Heart right ventricle (tissue), 16 donors: ENCODE measurements around the gene TEF. TPM values are rescaled to one million over a fixed set of nuclear protein-coding genes. Genes with fewer than 3 reads are reported as not detected.
A peak's percentile ranks its signal among the peaks of the same experiment; 100 is the strongest.

Experiments used
- ATAC-seq, 8 donors: fragments of 200-7000 bp; cut with Tn5 transposase; one replicate each; pipeline ENCODE4 v1.9.1; 2020; ENCODE audit warnings: mild to moderate bottlenecking in 8 of 8, moderate library complexity in 8 of 8, moderate number of reproducible peaks in 1 of 8
- DNase-seq, 2 donors: peaks; one replicate each; pipeline ENCODE4 v3.0.0-alpha.2; 2020
- H3K27ac ChIP-seq, 10 donors: fragments of 200-600 bp; sonication (generic) in 2 of 10; one replicate each; pipeline versions ENCODE4 v1.5.0 to v1.8.0; 2020 to 2022; ENCODE audit warnings: mild to moderate bottlenecking in 3 of 10
- H3K27me3 ChIP-seq, 7 donors: fragments of 200-600 bp; one replicate each; pipeline ENCODE4 v1.8.0; 2021 to 2022; ENCODE audit warnings: mild to moderate bottlenecking in 2 of 7
- H3K36me3 ChIP-seq, 9 donors: fragments of 200-600 bp; sonication (generic) in 1 of 9; one replicate each; pipeline versions ENCODE4 v1.5.0 to v1.8.0; 2020 to 2022; ENCODE audit warnings: mild to moderate bottlenecking in 2 of 9
- H3K4me1 ChIP-seq, 9 donors: fragments of 200-600 bp; sonication (generic) in 1 of 9; one replicate each; pipeline versions ENCODE4 v1.5.0 to v1.8.0; 2020 to 2022; ENCODE audit warnings: mild to moderate bottlenecking in 4 of 9
- H3K4me3 ChIP-seq, 10 donors: fragments of 200-600 bp; sonication (generic) in 2 of 10; one replicate each; pipeline versions ENCODE4 v1.5.0 to v1.8.0; 2020 to 2022; ENCODE audit warnings: mild to moderate bottlenecking in 7 of 10, moderate library complexity in 2 of 10
- H3K9me3 ChIP-seq, 11 donors: fragments of 200-600 bp in 10 of 11; sonication (generic) in 2 of 11; one replicate each; pipeline versions ENCODE4 v1.5.0 to v1.8.0; 2013 to 2022; ENCODE audit warnings: mild to moderate bottlenecking in 2 of 11, control low read depth in 1 of 11, moderate library complexity in 1 of 11
- WGBS, 2 donors: extraction: QIAGEN DNeasy Blood & Tissue Kit; methylation state at CpG; one replicate each; pipeline ENCODE4 v1.1.7; 2013; ENCODE audit warnings: inconsistent platforms in 1 of 2; 5-methylcytosine and 5-hydroxymethylcytosine counted together
- intact Hi-C, 10 donors: fragments of 100-400 bp; cut with DNase I; formaldehyde crosslinking; loops; one replicate each; pipeline versions ENCODE4 v1.11.1 to v1.14.2; 2022
- polyA plus RNA-seq, 2 donors: library from polyadenylated mRNA; stranded (reverse); fragments of 200-250 nt; gene quantifications; one replicate each; pipeline ENCODE4 v1.2.3, GENCODE V29; 2013
- total RNA-seq, 10 donors: library from RNA; stranded (reverse); fragmentation: NEBNext Ultra II Directional in 3 of 10; extraction: Animal tissue kit (Norgen Biotek cat#: 25700) in 3 of 10; gene quantifications; one replicate each; pipeline versions ENCODE4 v1.2.1 to v1.2.4, GENCODE V29; 2021 to 2023
- TF ChIP-seq, protein P1 (sequence below), 9 donors: fragments of 200-600 bp; sonication (generic) in 2 of 9; IDR thresholded peaks; one replicate each; pipeline versions ENCODE4 v1.5.0 to v1.8.0; 2021 to 2022; ENCODE audit warnings: antibody characterized with exemption in 9 of 9, mild to moderate bottlenecking in 5 of 9, moderate library complexity in 1 of 9
- donor health status: Arrhythmogenic right ventricular cardiomyopathy.
- donor health status: ischemic (EF 13 %, LVEDD 7.1; RV severe dilation, severe dysfunction).
- donor health status: healthy with polysubstance abuse.
- donor health status: DM: no; HTN: yes; CAD: no.
- donor health status: DM: no; HTN: no; CAD: no.
- donor health status: ischemic (EF 25% LVEDD 6.9; RV normal size, moderate dysfunction).
- donor health status: ischemic (EF 25% LVEDD 5.7; RV mildly dilated, moderate dysfunction).
- donor health status: healthy.
- donor health status: DM: yes; HTN: yes; CAD: no.
- donor health status: Ischemic cardiomyopathy.
- donor health status: ischemic (EF 35%, LVEDD 5.7; RV mildly dilated, moderate dysfunction).
- donor health status: nonischemic (EF 11% LVEDD 7.7; RV severe dilation, severe dysfunction).
- donor health status: DM: yes; HTN: yes; CAD: no.
- donor health status: PGD.
- donor health status: ischemic (EF 29% LVEDD 5.4; RV normal size, mild dysfunction).
- donor health status: nonischemic (EF 23%, LVEDD 6.1; RV moderate dilation, normal function).

Gene TEF
- total and polyA plus RNA-seq, 12 donors = 5.5 to 29.1 (median 16.9) TPM

DNA sequence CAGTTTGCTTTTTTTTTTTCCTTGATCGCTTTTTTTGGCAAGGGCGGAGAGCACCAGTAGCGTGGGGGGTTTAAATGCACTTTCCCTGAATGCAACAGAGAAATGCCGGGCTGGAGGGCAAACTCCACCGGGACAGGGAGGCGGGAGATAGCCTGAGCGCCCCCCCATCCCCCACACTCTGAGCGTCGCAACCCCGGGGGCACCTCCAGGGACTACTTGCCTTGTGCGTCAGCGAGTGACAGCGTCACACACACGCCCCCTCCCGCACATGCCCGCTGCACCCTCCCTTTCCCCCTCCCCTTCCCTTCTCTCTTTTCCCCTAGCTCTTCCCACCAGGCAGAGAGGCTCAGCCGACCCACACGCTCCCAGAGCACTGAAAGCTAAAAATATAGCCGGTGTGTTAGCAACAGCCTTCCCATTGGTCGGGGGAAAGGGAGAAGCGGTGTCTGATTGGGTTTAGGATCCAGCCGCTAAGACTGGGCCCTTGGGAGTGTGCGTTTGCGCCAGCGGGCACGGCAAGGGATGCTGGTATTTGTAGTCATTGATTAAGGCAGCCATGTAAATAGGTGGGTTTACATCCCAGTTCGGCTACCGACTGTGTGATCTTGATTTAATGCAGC lies 66.6 kb downstream of the TEF start:
- H3K4me3 ChIP-seq = peak overlapping the region; percentile 61 to 99 (median 96)
- H3K27ac ChIP-seq = peak overlapping the region; percentile 98 to 100 (median 100)
- TF ChIP-seq, protein P1, sequence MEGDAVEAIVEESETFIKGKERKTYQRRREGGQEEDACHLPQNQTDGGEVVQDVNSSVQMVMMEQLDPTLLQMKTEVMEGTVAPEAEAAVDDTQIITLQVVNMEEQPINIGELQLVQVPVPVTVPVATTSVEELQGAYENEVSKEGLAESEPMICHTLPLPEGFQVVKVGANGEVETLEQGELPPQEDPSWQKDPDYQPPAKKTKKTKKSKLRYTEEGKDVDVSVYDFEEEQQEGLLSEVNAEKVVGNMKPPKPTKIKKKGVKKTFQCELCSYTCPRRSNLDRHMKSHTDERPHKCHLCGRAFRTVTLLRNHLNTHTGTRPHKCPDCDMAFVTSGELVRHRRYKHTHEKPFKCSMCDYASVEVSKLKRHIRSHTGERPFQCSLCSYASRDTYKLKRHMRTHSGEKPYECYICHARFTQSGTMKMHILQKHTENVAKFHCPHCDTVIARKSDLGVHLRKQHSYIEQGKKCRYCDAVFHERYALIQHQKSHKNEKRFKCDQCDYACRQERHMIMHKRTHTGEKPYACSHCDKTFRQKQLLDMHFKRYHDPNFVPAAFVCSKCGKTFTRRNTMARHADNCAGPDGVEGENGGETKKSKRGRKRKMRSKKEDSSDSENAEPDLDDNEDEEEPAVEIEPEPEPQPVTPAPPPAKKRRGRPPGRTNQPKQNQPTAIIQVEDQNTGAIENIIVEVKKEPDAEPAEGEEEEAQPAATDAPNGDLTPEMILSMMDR (IDR thresholded peaks at IDR 0.05) = no peak
- intact Hi-C loops = loop anchor here in 4 of 10 donors (1.0 to 2.0 kb wide), 2 partner anchors 21 kb away; partner anchors contain the start of genes ACO2 (in 4 of the 4) and PHF5A (in 2 of the 4)
- no peaks in the 10 kb centered on the region for H3K27me3 ChIP-seq
- peaks cover 0 to 23% (median 16%) of the 10 kb centered on the region in 9 donors for H3K4me1 ChIP-seq
- DNase-seq = peak; percentile 93 to 98
- WGBS, 2 donors = 0 to 2% methylated on average over 28 of the region's 28 CpGs
- H3K36me3 ChIP-seq = peaks cover 0 to 5% (median 0%) of the 10 kb centered on the region in 9 donors
- H3K9me3 ChIP-seq = no peaks in the 10 kb centered on the region
- peak; percentile 75 to 87 (median 81) for ATAC-seq

Other genes starting within 250 kb of the TEF start
- gene L3MBTL2, start 176.6 kb upstream of the TEF start, total RNA-seq = 10 to 100 TPM; 12.0 to 18.5 (median 15.1) TPM
- 10 to 100 TPM; 10.0 to 17.4 TPM for gene L3MBTL2, start 176.6 kb upstream of the TEF start, polyA plus RNA-seq
- 10 to 100 TPM in 5 of 10 donors, 1 to 10 TPM in 5; 7.2 to 33.2 (median 10.6) TPM for gene CHADL, start 141.0 kb upstream of the TEF start, total RNA-seq
- 10 to 100 TPM in 1 of 2 donors, 1 to 10 TPM in 1; 4.5 to 46.6 TPM for gene CHADL, start 141.0 kb upstream of the TEF start, polyA plus RNA-seq
- 10 to 100 TPM; 26.5 to 53.8 (median 31.4) TPM for gene RANGAP1, start 95.8 kb upstream of the TEF start, total RNA-seq
- 10 to 100 TPM; 23.2 to 90.3 TPM for gene RANGAP1, start 95.8 kb upstream of the TEF start, polyA plus RNA-seq
- gene ZC3H7B, start 80.4 kb upstream of the TEF start, total RNA-seq = 10 to 100 TPM; 31.7 to 51.5 (median 36.7) TPM
- 10 to 100 TPM; 21.4 to 23.0 TPM for gene ZC3H7B, start 80.4 kb upstream of the TEF start, polyA plus RNA-seq
- 10 to 100 TPM; 26.4 to 84.9 (median 47.9) TPM for gene TOB2, start 64.9 kb downstream of the TEF start, total RNA-seq
- gene TOB2, start 64.9 kb downstream of the TEF start, polyA plus RNA-seq = 10 to 100 TPM; 29.2 to 33.8 TPM
- 10 to 100 TPM; 13.3 to 27.2 (median 20.2) TPM for gene PHF5A, start 86.8 kb downstream of the TEF start, total RNA-seq
- gene PHF5A, start 86.8 kb downstream of the TEF start, polyA plus RNA-seq = 10 to 100 TPM; 36.3 to 41.3 TPM
- 1,000 to 10,000 TPM in 1 of 10 donors, 100 to 1,000 TPM in 9; 587 to 1,020 (median 900) TPM for gene ACO2, start 87.2 kb downstream of the TEF start, total RNA-seq
- gene ACO2, start 87.2 kb downstream of the TEF start, polyA plus RNA-seq = 100 to 1,000 TPM; 180 to 375 TPM
- 10 to 100 TPM; 13.3 to 25.8 (median 16.9) TPM for gene POLR3H, start 162.5 kb downstream of the TEF start, total RNA-seq
- gene POLR3H, start 162.5 kb downstream of the TEF start, polyA plus RNA-seq = 10 to 100 TPM; 24.4 to 34.9 TPM
- 100 to 1,000 TPM; 112 to 301 (median 137) TPM for gene CSDC2, start 179.1 kb downstream of the TEF start, total RNA-seq
- 100 to 1,000 TPM; 300 to 410 TPM for gene CSDC2, start 179.1 kb downstream of the TEF start, polyA plus RNA-seq
- gene PMM1, start 207.9 kb downstream of the TEF start, total RNA-seq = 10 to 100 TPM; 13.8 to 26.6 (median 21.9) TPM
- gene PMM1, start 207.9 kb downstream of the TEF start, polyA plus RNA-seq = 10 to 100 TPM; 18.1 to 43.5 TPM
- gene DESI1, start 239.1 kb downstream of the TEF start, total RNA-seq = 10 to 100 TPM; 27.6 to 49.6 (median 36.0) TPM
- gene DESI1, start 239.1 kb downstream of the TEF start, polyA plus RNA-seq = 10 to 100 TPM; 22.7 to 73.1 TPM
- 100 to 1,000 TPM; 152 to 192 (median 181) TPM for gene XRCC6, start 239.4 kb downstream of the TEF start, total RNA-seq
- gene XRCC6, start 239.4 kb downstream of the TEF start, polyA plus RNA-seq = 100 to 1,000 TPM; 103 to 185 TPM